ENCODE data around the gene SPATA19.

The SPATA19 gene

GRCh38 chr11:133824593-133824992 is 20.7 kb downstream of the SPATA19 start:
- TF ChIP-seq CTCF (IDR thresholded peaks at IDR 0.05; ENCODE audit: low read depth, low read length) = no peak
- H3K4me3 ChIP-seq (ENCODE audit: low read depth, low read length) = no peak overlapping the region

GRCh38 chr11:133823614-133824013 is 21.7 kb downstream of the SPATA19 start:
- TF ChIP-seq CTCF (IDR thresholded peaks at IDR 0.05; ENCODE audit: low read depth, low read length) = no peak
- no peak overlapping the region for H3K4me3 ChIP-seq (ENCODE audit: low read depth, low read length)

GRCh38 chr11:133823211-133823610 is 22.1 kb downstream of the SPATA19 start:
- TF ChIP-seq CTCF (IDR thresholded peaks at IDR 0.05; ENCODE audit: low read depth, low read length) = no peak
- H3K4me3 ChIP-seq (ENCODE audit: low read depth, low read length) = no peak overlapping the region

- no peak for TF ChIP-seq CTCF (IDR thresholded peaks at IDR 0.05; ENCODE audit: low read depth, low read length)
- no peak overlapping the region for H3K4me3 ChIP-seq (ENCODE audit: low read depth, low read length)
Observed at GRCh38 chr11:133821776-133822175, 23.5 kb downstream of the SPATA19 start.

GRCh38 chr11:133819746-133820315 is 25.5 kb downstream of the SPATA19 start:
- H3K4me3 ChIP-seq (ENCODE audit: low read depth, low read length) = no peak overlapping the region
- TF ChIP-seq CTCF (IDR thresholded peaks at IDR 0.05; ENCODE audit: low read depth, low read length) = no peak

- H3K4me3 ChIP-seq (ENCODE audit: low read depth, low read length) = no peak overlapping the region
- no peak for TF ChIP-seq CTCF (IDR thresholded peaks at IDR 0.05; ENCODE audit: low read depth, low read length)
Observed at GRCh38 chr11:133819114-133819513, 26.2 kb downstream of the SPATA19 start.

GRCh38 chr11:133818302-133818701 is 27.0 kb downstream of the SPATA19 start:
- no peak overlapping the region for H3K4me3 ChIP-seq (ENCODE audit: low read depth, low read length)
- no peak for TF ChIP-seq CTCF (IDR thresholded peaks at IDR 0.05; ENCODE audit: low read depth, low read length)

All from WI38 (cell line).